Pancreas (tissue), 10 donors: ENCODE results near the gene TUBD1. TPM values are rescaled to one million over a fixed set of nuclear protein-coding genes. Genes with fewer than 3 reads are reported as not detected.

Source experiments
- ATAC-seq, 4 donors: fragments of 200-7000 bp; cut with Tn5 transposase; one replicate each; pipeline versions ENCODE4 v1.8.0 to v1.9.1; 2020; ENCODE audit warnings: mild to moderate bottlenecking in 4 of 4, moderate library complexity in 4 of 4
- DNase-seq, 6 donors: peaks; one replicate each; pipeline ENCODE4 v3.0.0-alpha.2; 2020
- FAIRE-seq: peaks from 2 replicates; lab custom pipeline; 2012; peaks lifted over from hg19 to GRCh38; lab: Jason Lieb, UNC
- H3K27ac ChIP-seq, 4 donors: fragments of 200-600 bp; sonication (generic); 1 replicate in 3 of 4; 2 replicates in 1 of 4; pipeline versions ENCODE4 v1.5.0 to v1.8.0; 2020
- H3K27me3 ChIP-seq, 4 donors: fragments of 200-600 bp; one replicate each; pipeline ENCODE4 v1.8.0; 2021
- H3K36me3 ChIP-seq, 3 donors: fragments of 200-600 bp; sonication (generic) in 1 of 3; one replicate each; pipeline versions ENCODE4 v1.5.0 to v1.8.0; 2020 to 2021
- H3K4me1 ChIP-seq, 3 donors: fragments of 200-600 bp; one replicate each; pipeline ENCODE4 v1.8.0; 2021
- H3K4me3 ChIP-seq, 4 donors: fragments of 200-600 bp; sonication (generic) in 2 of 4; one replicate each; pipeline versions ENCODE4 v1.5.0 to v1.8.0; 2020 to 2021
- H3K9me3 ChIP-seq, 4 donors: fragments of 200-600 bp; one replicate each; pipeline ENCODE4 v1.8.0; 2021
- CTCF ChIP-seq, 4 donors: fragments of 200-600 bp; sonication (generic) in 3 of 4; IDR thresholded peaks; one replicate each; pipeline versions ENCODE4 v1.5.0 to v1.8.0; 2021; ENCODE audit warnings: antibody characterized with exemption in 4 of 4
- WGBS, 2 donors: extraction: QIAGEN DNeasy Blood & Tissue Kit; methylation state at CpG; one replicate each; pipeline ENCODE4 v1.1.7; 2013; 5-methylcytosine and 5-hydroxymethylcytosine counted together
- intact Hi-C, 3 donors: fragments of 100-400 bp; cut with DNase I; formaldehyde crosslinking; loops; one replicate each; pipeline versions ENCODE4 v1.11.1 to v1.14.2; 2022
- polyA plus RNA-seq, 2 donors: library from polyadenylated mRNA; stranded (reverse); fragments of 200-250 nt; gene quantifications; one replicate each; pipeline ENCODE4 v1.2.3, GENCODE V29; 2013
- total RNA-seq, 6 donors: library from RNA; stranded (reverse); fragmentation: NEBNext Ultra II Directional in 4 of 6; extraction: Animal tissue kit (Norgen Biotek cat#: 25700) in 4 of 6; gene quantifications; one replicate each; pipeline versions ENCODE4 v1.2.1 to v1.2.4, GENCODE V29; 2021 to 2023
- donor health status: healthy with polysubstance abuse.
- donor health status: DM: no; HTN: no; CAD: no; lungs with moderate emphysema.
- donor health status: DM: no; HTN: no; CAD: no.
- donor health status: control.
- donor health status: control.
- donor health status: Bipolar disorder and iron deficiency.
- donor health status: DM: yes; HTN: yes; CAD: no.
- donor health status: DM: no; HTN: no; CAD: no.
- donor health status: DM: no; HTN: no; CAD: no.
- donor health status: DM: yes; HTN: yes; CAD: no.

Gene TUBD1
- total and polyA plus RNA-seq, 8 donors: 3.4 to 8.5 (median 6.6) TPM

GRCh38 chr17:59839651-59840328, 53.0 kb downstream of the TUBD1 start:
- no peak for DNase-seq
- no peak for ATAC-seq

GRCh38 chr17:59838052-59838916, 54.5 kb downstream of the TUBD1 start:
- FAIRE-seq: no peak
- intact Hi-C loops: no loop called here
- Histone ChIP-seq H3K9me3 (no peaks in the 10 kb centered on the region), H3K27me3 (no peaks in the 10 kb centered on the region), H3K36me3 (peaks cover 0 to 14% (median 9%) of the 10 kb centered on the region in 3 donors), H3K27ac (peak overlapping the region; percentile 86 to 99 (median 91)), H3K4me3 (peak overlapping the region; percentile 29 to 59 (median 50)), H3K4me1 (peaks cover 11 to 18% (median 15%) of the 10 kb centered on the region in 3 donors)
- no peak for TF ChIP-seq CTCF (IDR thresholded peaks at IDR 0.05)
- 5 to 10% methylated on average over 8 of the region's 8 CpGs for WGBS, 2 donors
- no peak for DNase-seq
- peak in 2 of 4 donors; percentile 7 to 14 for ATAC-seq

More at GRCh38 chr17:59839651-59840328, 53.0 kb downstream of the TUBD1 start:
- WGBS, 2 donors: 13 to 22% methylated on average over 6 of the region's 6 CpGs
- H3K36me3 ChIP-seq: peaks cover 0 to 14% (median 9%) of the 10 kb centered on the region in 3 donors
- H3K27me3 ChIP-seq: no peaks in the 10 kb centered on the region
- peaks cover 19 to 27% (median 23%) of the 10 kb centered on the region in 3 donors for H3K4me1 ChIP-seq
- H3K9me3 ChIP-seq: no peaks in the 10 kb centered on the region
- no peak for TF ChIP-seq CTCF (IDR thresholded peaks at IDR 0.05)
- no peak for FAIRE-seq
- intact Hi-C loops: no loop called here
- H3K27ac ChIP-seq: peak overlapping the region; percentile 86 to 99 (median 91)
- H3K4me3 ChIP-seq: peak overlapping the region; percentile 29 to 59 (median 50)

GRCh38 chr17:59837308-59838051, 55.3 kb downstream of the TUBD1 start:
- no peaks in the 10 kb centered on the region for H3K27me3 ChIP-seq
- FAIRE-seq (peak; percentile 98), ATAC-seq (peak; percentile 69 to 84 (median 77)), DNase-seq (peak in 4 of 6 donors; percentile 76 to 90 (median 86))
- H3K27ac ChIP-seq: peak overlapping the region; percentile 86 to 99 (median 91)
- TF ChIP-seq CTCF (IDR thresholded peaks at IDR 0.05): no peak
- intact Hi-C loops: no loop called here
- 3% methylated on average over 8 of the region's 8 CpGs for WGBS, 2 donors
- H3K36me3 ChIP-seq: peaks cover 0 to 14% (median 9%) of the 10 kb centered on the region in 3 donors
- H3K9me3 ChIP-seq: no peaks in the 10 kb centered on the region
- H3K4me1 ChIP-seq: peaks cover 10 to 18% (median 11%) of the 10 kb centered on the region in 3 donors
- peak overlapping the region; percentile 29 to 59 (median 50) for H3K4me3 ChIP-seq

- intact Hi-C loops: no loop called here
- no peak overlapping the region for H3K4me3 ChIP-seq
- peak overlapping the region in 2 of 4 donors; percentile 5 to 29 for H3K27ac ChIP-seq
- ATAC-seq (no peak), FAIRE-seq (no peak), DNase-seq (no peak)
- no peaks in the 10 kb centered on the region for H3K9me3 ChIP-seq
- no peaks in the 10 kb centered on the region for H3K36me3 ChIP-seq
- no peaks in the 10 kb centered on the region for H3K27me3 ChIP-seq
- H3K4me1 ChIP-seq: peaks cover 25 to 48% (median 40%) of the 10 kb centered on the region in 3 donors
- 50 to 52% methylated on average over 4 of the region's 4 CpGs for WGBS, 2 donors
- TF ChIP-seq CTCF (IDR thresholded peaks at IDR 0.05): no peak
These were observed 59.8 kb downstream of the TUBD1 start for GRCh38 chr17:59832883-59833379.
